ENCODE data around the gene CPLANE1.

The CPLANE1 gene

DNA sequence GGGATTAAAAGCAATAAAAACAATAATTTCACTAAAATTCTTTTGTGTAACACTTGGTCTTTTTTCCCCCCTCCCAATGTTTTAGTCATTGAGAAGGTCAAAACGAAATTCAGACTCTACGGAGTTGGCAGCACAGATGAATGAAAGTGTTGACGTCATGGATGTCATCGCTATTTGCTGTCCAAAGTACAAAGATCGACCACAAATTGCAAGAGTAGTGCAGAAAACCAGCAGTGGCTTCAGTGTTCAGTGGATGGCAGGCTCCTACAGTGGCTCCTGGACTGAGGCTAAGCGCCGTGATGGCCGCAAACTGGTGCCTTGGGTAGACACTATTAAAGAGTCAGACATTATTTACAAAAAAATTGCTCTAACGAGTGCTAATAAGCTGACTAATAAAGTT, 184.7 kb downstream of the CPLANE1 start:
- Histone ChIP-seq H3K27ac (ENCODE audit: low read depth, low read length) (no peak overlapping the region), H3K9me3 (ENCODE audit: control insufficient read depth, insufficient read depth, low read length) (no peaks in the 10 kb centered on the region), H3K36me3 (ENCODE audit: control insufficient read depth, insufficient read depth, low read length) (peaks cover 50% of the 10 kb centered on the region)

DNA sequence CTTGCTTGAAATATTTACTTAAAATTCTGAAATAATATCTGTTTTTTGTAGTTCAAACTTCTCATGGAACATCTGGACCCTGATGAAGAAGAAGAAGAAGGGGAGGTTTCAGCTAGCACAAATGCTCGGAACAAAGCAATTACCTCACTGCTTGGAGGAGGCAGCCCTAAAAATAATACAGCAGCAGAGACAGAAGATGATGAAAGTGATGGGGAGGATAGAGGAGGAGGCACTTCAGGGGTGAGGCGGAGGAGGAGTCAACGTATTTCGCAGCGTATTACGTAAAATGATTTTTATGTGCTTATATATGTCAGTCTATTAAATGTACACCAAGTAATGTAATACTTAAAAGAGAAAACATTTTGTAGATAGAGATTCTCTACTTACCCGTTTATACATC, 185.4 kb downstream of the CPLANE1 start:
- Histone ChIP-seq H3K4me3 (ENCODE audit: low read depth, low read length) (no peak overlapping the region), H3K9ac (ENCODE audit: low read depth, low read length) (no peak overlapping the region), H3K4me1 (ENCODE audit: control insufficient read depth, insufficient read depth, low read length) (no peaks in the 10 kb centered on the region), H3K9me3 (ENCODE audit: control insufficient read depth, insufficient read depth, low read length) (no peaks in the 10 kb centered on the region), H3K27me3 (ENCODE audit: control insufficient read depth, insufficient read depth, low read length) (no peaks in the 10 kb centered on the region), H3K36me3 (ENCODE audit: control insufficient read depth, insufficient read depth, low read length) (peaks cover 56% of the 10 kb centered on the region), H3K27ac (ENCODE audit: low read depth, low read length) (no peak overlapping the region)

More for the DNA sequence above, 184.7 kb downstream of the CPLANE1 start:
- Histone ChIP-seq H3K27me3 (ENCODE audit: control insufficient read depth, insufficient read depth, low read length) (no peaks in the 10 kb centered on the region), H3K4me1 (ENCODE audit: control insufficient read depth, insufficient read depth, low read length) (no peaks in the 10 kb centered on the region), H3K9ac (ENCODE audit: low read depth, low read length) (no peak overlapping the region), H3K4me3 (ENCODE audit: low read depth, low read length) (no peak overlapping the region)

DNA sequence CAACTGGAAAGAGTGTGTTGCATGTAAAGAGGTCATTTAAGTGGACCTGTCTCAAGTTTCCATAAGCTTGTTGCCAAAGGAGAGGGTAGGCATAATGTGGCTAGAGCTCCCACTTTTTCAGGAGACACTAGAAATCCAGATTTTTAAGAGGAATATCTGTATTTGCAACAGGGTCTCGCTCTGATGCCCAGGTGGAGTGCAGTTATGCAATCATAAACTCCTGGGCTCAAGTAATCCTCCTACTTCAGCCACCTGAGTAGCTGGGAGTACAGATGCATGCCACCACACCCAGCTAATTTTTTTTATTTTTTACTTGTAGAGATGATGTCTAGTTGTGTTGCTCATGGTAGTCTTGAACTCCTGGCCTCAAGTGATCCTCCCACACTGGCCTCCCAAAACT, 189.1 kb downstream of the CPLANE1 start:
- Histone ChIP-seq H3K27ac (ENCODE audit: low read depth, low read length) (no peak overlapping the region), H3K4me3 (ENCODE audit: low read depth, low read length) (no peak overlapping the region), H3K9me3 (ENCODE audit: control insufficient read depth, insufficient read depth, low read length) (no peaks in the 10 kb centered on the region), H3K36me3 (ENCODE audit: control insufficient read depth, insufficient read depth, low read length) (peaks cover 70% of the 10 kb centered on the region), H3K27me3 (ENCODE audit: control insufficient read depth, insufficient read depth, low read length) (no peaks in the 10 kb centered on the region), H3K4me1 (ENCODE audit: control insufficient read depth, insufficient read depth, low read length) (no peaks in the 10 kb centered on the region), H3K9ac (ENCODE audit: low read depth, low read length) (no peak overlapping the region)

GRCh38 chr5:37056762-37057161, 192.4 kb downstream of the CPLANE1 start:
- no peak overlapping the region for H3K27ac ChIP-seq (ENCODE audit: low read depth, low read length)
- peaks cover 4% of the 10 kb centered on the region; the same call in 1 of the 2 replicates for H3K4me1 ChIP-seq (ENCODE audit: control insufficient read depth, insufficient read depth, low read length)
- H3K27me3 ChIP-seq (ENCODE audit: control insufficient read depth, insufficient read depth, low read length), result no peaks in the 10 kb centered on the region
- no peak overlapping the region for H3K9ac ChIP-seq (ENCODE audit: low read depth, low read length)
- H3K4me3 ChIP-seq (ENCODE audit: low read depth, low read length), result no peak overlapping the region
- H3K9me3 ChIP-seq (ENCODE audit: control insufficient read depth, insufficient read depth, low read length), result no peaks in the 10 kb centered on the region
- peaks cover 72% of the 10 kb centered on the region for H3K36me3 ChIP-seq (ENCODE audit: control insufficient read depth, insufficient read depth, low read length)
